GM18909 (cell line): ENCODE results near the gene DCUN1D2.
"Not testable (repeated sequence)": the region's sequence is repeated elsewhere in the genome, so short reads cannot be mapped to it uniquely, and the experiment has no call there.

ENCODE experiments used
- ATAC-seq: cut with Tn5 transposase; IDR thresholded peaks from one replicate; pipeline ENCODE4 v1.9.1; 2021; ENCODE audit warnings: mild to moderate bottlenecking; ENCODE audit not compliant: unreplicated experiment, poor library complexity

DCUN1D2 gene

GRCh38 chr13:113449693-113450347 lies 40.7 kb downstream of the DCUN1D2 start:
- ATAC-seq: no peak

DNA sequence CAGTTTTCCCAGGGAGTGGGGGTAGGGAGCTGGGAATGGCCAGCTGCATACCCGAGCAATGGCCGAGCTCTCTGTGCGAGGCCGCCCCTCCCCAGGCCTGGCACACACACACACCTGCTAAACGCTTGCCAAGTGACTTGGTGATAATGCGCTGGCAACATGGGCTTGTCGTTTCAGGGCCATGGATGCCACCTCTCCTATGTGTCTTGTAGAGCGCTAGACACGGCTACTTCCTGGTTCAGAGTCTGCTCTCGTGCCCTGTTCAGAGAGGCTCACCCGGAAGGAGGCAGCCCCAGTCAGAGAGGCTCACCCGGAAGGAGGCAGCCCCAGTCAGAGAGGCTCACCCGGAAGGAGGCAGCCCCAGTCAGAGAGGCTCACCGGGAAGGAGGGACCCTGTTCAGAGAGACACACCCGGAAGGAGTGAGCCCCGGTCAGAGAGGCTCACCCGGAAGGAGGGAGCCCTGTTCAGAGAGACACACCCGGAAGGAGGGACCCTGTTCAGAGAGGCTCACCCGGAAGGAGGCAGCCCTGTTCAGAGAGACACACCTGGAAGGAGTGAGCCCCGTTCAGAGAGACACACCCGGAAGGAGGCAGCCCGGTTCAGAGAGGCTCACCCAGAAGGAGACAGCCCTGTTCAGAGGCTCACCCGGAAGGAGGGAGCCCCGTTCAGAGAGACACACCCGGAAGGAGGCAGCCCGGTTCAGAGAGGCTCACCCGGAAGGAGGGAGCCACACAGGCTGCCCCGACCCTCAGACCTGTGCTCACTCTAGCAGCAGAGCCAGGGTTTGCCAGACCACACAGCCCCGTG lies 41.4 kb downstream of the DCUN1D2 start:
- no peak for ATAC-seq

DNA sequence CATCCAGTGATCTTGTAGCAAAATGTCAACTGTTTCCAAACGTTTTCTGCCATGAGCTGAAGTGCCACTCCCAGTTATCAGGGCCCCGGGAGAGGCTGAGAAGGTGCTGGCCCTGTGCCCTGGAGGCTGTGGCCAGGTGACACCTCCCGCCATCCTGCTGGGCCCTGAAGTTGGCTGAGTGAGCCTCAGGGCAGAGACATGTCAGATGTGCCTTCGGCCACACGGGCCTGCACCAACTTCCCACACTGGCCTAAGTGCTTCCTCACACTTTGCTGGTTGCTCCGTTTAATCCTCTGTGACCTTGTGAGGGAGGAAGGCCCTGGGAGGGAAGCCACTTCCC lies 42.0 kb downstream of the DCUN1D2 start:
- no peak for ATAC-seq

- ATAC-seq: no peak
Observed at GRCh38 chr13:113447596-113447995, 42.9 kb downstream of the DCUN1D2 start.

GRCh38 chr13:113446488-113446854 lies 44.0 kb downstream of the DCUN1D2 start:
- ATAC-seq: no peak

DNA sequence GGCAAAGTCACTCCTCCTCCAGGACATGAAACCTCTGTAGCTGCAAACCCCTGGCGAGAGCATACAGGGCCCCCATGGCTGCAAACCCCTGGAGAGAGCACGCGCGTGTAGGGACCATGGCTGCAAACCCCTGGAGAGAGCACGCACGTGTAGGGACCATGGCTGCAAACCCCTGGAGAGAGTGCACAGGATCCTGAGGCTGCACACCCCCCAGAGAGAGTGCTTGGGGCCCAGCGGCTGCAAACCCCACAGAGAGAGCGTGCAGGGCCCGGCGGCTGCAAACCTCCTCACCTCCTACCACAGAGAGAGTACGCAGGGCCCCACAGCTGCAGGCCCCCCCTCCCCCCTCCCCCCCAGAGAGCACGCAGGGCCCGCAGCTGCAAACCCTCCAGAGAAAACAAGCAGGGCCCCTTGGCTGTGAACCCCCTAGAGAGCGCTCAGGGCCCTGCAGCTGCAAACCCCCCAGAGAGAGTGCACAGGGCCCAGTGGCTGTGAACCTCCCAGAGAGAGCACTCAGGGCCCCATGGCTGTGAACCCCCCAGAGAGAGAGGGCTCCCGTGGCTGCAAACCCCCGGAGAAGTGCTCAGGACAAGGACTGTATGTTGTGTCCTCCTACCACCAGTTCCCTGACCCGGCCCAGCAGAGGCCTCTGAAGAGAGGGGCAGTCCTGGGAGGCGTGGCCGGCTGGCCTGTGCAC lies 44.6 kb downstream of the DCUN1D2 start:
- ATAC-seq: peak; percentile 72

- no peak for ATAC-seq
Observed at GRCh38 chr13:113443991-113444390, 46.5 kb downstream of the DCUN1D2 start.

DNA sequence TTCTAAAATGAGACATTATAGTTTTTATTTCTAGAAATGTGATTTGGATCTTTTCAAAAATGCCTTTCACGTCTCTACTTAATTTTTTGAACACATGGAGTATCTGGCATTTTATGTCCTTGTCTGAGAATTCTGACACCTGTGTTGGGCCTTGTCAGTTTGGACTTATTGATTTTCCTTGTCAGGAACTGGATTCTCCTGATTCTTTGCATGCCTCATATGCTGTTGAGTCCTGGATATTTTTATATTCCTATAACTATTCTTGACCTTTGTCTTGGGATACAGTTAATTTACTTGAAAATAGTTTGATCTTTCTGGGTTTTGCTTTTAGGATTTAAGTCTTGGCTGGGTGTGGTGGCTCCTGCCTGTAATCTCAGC lies 47.5 kb downstream of the DCUN1D2 start:
- no peak for ATAC-seq

DNA sequence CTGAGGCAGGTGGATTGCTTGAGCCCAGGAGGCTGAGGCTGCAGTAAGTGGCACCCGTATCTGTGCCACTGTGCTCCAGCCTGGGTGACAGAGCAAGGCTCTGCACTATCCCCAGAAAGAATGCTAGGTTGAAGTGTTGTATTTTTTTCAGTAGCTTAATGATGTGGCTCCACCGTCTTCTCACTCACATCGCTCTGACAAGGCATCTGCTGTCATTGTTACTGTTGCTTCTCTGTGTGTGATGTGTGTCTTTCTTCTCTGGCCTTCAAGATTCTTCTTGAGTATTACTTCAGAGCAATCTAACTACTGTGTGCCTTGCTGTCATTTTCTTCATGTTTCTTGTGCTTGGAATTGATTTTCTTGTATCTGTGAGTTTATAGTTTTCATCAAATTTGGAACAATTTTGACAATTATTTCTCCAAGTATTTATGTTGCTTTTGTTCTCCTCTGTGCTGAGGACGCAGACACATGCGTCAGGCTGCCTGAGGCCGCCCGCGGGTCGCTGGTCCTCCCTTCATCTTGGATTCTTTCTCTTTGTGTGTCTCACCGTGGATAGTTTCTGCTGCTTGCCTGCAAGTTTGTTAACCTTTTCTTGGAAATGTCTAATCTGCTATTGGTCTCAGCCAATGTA lies 48.0 kb downstream of the DCUN1D2 start:
- ATAC-seq: no peak

- ATAC-seq: no peak
Observed at GRCh38 chr13:113441661-113442060, 48.9 kb downstream of the DCUN1D2 start.

GRCh38 chr13:113437408-113438010 lies 53.0 kb downstream of the DCUN1D2 start:
- no peak for ATAC-seq

- ATAC-seq: not testable (repeated sequence)
Observed at GRCh38 chr13:113436866-113437265, 53.6 kb downstream of the DCUN1D2 start.

DNA sequence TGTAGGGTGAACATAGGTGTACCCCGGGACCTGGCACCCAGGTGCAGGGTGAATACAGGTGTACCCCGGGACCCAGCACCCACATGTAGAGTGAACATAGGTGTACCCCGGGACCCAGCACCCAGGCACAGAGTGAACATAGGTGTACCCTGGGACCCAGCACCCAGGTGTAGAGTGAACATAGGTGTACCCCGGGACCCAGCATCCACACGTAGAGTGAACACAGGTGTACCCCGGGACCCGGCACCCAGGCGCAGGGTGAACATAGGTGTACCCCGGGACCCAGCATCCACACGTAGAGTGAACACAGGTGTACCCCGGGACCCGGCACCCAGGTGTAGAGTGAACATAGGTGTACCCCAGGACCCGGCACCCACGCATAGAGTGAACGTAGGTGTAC lies 54.6 kb downstream of the DCUN1D2 start:
- ATAC-seq: not testable (repeated sequence)

DNA sequence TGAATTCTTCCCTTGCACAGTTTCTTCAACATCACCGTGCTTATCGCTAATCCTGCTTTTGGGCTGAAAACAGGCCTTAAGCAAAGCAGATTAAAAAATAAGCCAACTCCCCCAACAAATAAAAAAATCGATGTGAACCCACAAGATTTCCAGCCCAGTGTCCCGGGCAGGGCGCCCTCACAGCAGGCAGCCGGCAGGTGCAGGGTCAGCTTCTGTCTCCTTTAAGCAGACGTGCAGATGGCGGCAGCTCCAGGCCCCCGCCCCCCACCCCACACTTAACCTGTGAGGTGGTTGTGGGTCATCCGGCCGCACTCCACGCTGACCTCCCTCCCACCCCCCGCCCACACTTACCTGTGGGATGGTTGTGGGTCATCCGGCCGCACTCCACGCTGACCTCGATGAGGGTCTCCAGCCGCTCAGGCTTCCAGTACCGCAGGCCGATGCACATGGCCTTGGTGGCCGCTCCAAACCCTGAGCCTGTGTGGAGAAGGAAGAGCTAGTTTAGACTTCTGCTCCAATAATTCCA lies 57.1 kb downstream of the DCUN1D2 start:
- no peak for ATAC-seq

DNA sequence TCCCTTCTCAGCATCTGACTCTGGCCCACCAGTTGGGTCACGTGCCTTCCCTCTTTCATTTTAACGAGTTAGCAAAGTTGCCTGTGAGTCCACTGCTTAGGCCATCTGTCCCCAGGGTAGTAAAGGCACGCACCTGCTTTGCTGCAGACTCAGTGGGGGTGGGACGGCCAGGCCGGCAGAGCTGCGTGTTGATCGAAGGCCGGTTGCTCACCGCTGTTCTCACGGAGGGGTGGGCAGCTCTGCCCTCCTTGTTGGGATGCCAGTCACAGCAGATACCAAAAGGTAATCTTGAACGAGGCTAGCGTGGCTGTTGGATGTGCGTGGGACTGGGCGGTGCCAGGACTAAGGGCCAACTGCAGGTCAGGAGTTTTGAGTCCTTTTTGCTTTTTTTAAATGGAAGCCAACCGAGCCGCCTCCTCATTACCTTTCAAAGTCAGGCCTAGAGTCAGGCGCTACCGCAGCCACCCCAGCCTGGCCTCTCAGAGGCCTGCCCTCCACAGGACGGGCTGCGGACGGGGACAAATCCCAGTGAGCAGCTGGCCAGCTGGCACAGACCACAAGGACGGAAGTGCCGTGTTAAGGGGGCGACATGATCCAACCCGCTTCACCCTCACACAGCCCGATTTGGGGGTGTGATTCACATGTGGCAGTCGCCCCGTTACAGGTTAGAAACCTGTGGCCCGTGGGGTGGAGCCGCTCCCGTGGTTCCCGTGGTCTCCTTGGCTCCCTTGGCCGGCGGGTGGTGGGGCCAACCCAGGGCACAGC lies 57.8 kb downstream of the DCUN1D2 start:
- ATAC-seq: no peak

DNA sequence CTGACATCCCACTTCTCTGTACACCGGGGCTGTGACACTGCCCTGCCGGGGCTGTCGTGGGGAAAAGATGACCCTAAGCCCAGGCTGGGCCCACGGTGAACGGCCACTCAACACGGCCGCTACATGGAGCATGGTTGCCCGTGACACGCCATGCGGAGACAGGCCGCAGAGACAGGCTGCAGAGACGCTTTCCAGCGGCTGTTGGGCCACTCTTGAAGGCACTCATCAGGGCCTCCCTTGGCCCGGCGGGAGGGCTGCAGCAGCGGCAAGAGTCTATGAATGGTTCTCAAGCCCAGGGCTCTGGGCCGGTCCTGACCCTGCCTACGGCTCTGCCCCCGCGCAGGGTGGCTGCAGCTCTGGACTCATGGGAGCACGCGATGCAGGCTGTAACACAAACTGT lies 59.3 kb downstream of the DCUN1D2 start:
- ATAC-seq: no peak

GRCh38 chr13:113430378-113431110 lies 60.0 kb downstream of the DCUN1D2 start:
- ATAC-seq: no peak

DNA sequence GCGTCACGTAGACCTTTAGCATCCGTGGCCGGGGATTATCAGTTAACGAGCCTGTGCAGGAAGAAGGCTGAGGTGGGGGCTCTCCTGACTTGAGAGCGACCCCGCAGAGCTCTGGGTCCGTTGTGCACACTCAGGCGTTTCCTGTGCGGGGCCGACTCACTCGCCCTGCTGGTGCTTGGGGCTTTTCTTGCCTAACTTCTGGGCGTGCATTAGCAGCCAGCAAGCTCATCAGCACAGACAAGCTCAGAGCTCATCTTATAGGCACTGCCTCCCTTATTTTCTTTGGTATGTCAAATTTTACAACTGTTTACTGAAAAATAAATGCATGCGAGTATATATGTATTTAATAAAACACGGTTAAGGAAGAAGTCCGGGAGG lies 60.9 kb downstream of the DCUN1D2 start:
- no peak for ATAC-seq
